Measurements from ENCODE around the gene CPS1.

CPS1 gene

GRCh38 chr2:210562091-210562490, 5.7 kb downstream of the CPS1 start:
- no peak overlapping the region for H3K4me3 ChIP-seq (ENCODE audit: low read length, poor library complexity, severe bottlenecking)
- H4K20me1 ChIP-seq (ENCODE audit: insufficient read depth, low read length, poor library complexity, severe bottlenecking) = no peaks in the 10 kb centered on the region

DNA sequence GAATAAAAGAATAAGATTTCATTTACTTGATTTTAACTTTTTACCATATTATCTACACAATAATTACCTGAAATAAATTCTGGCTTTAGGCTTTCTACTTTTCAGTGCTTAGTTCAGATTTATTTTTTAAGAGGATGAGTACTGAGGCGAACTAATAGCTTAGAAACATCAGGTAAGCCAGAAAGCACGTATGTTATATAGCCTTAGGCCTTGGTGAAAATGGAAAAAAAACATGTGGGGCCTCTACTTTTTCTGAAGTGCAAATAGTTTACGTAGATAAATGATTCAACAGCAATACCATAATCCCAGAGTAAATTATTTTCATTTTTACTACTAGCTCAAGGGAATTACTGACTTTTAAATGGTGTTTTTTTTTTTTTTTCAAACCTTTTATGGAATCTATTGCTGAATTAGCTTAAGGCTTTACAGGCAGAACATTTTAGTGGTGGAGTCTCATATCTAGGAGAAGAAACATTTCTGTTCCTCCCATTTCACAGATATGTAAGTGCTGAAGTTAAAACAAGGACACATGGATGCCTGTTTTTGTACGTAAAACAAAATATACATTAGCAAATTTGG, 6.2 kb downstream of the CPS1 start:
- no peaks in the 10 kb centered on the region for H4K20me1 ChIP-seq (ENCODE audit: insufficient read depth, low read length, poor library complexity, severe bottlenecking)
- no peaks in the 10 kb centered on the region for H3K4me1 ChIP-seq (ENCODE audit: insufficient read depth, low read length, poor library complexity, severe bottlenecking)
- no peak overlapping the region for H3K9ac ChIP-seq (ENCODE audit: low read depth, low read length, poor library complexity, severe bottlenecking)
- H3K36me3 ChIP-seq (ENCODE audit: insufficient read depth, low read length) = no peaks in the 10 kb centered on the region
- no peaks in the 10 kb centered on the region for H3K9me2 ChIP-seq (replicated peaks; ENCODE audit: low read depth, low read length)
- H2AFZ ChIP-seq (ENCODE audit: low read length) = no peak overlapping the region
- H3K9me3 ChIP-seq (ENCODE audit: insufficient read depth, low read depth, low read length) = no peaks in the 10 kb centered on the region
- no peak overlapping the region for H3K4me3 ChIP-seq (ENCODE audit: low read length, poor library complexity, severe bottlenecking)
- H3K4me2 ChIP-seq (ENCODE audit: low read depth, low read length, poor library complexity, severe bottlenecking) = no peak overlapping the region
- TF ChIP-seq CTCF (conservative IDR thresholded peaks at IDR 0.05; ENCODE audit: low read length) = no peak
- H3K79me2 ChIP-seq (ENCODE audit: insufficient read depth, low read length) = no peaks in the 10 kb centered on the region
- H3K27me3 ChIP-seq (ENCODE audit: insufficient read depth, low read length, poor library complexity, severe bottlenecking) = no peaks in the 10 kb centered on the region
- H3F3A ChIP-seq (ENCODE audit: low read depth) = no peaks in the 10 kb centered on the region

More at GRCh38 chr2:210562091-210562490, 5.7 kb downstream of the CPS1 start:
- Histone ChIP-seq H3K79me2 (ENCODE audit: insufficient read depth, low read length) (no peaks in the 10 kb centered on the region), H3K4me2 (ENCODE audit: low read depth, low read length, poor library complexity, severe bottlenecking) (no peak overlapping the region), H3K9ac (ENCODE audit: low read depth, low read length, poor library complexity, severe bottlenecking) (no peak overlapping the region), H2AFZ (ENCODE audit: low read length) (no peak overlapping the region), H3K9me3 (ENCODE audit: insufficient read depth, low read depth, low read length) (no peaks in the 10 kb centered on the region), H3F3A (ENCODE audit: low read depth) (no peaks in the 10 kb centered on the region), H3K27me3 (ENCODE audit: insufficient read depth, low read length, poor library complexity, severe bottlenecking) (no peaks in the 10 kb centered on the region), H3K4me1 (ENCODE audit: insufficient read depth, low read length, poor library complexity, severe bottlenecking) (no peaks in the 10 kb centered on the region), H3K9me2 (replicated peaks; ENCODE audit: low read depth, low read length) (no peaks in the 10 kb centered on the region), H3K36me3 (ENCODE audit: insufficient read depth, low read length) (no peaks in the 10 kb centered on the region)
- TF ChIP-seq CTCF (conservative IDR thresholded peaks at IDR 0.05; ENCODE audit: low read length) (no peak), EZH2phosphoT487 (IDR thresholded peaks at IDR 0.05; ENCODE audit: borderline replicate concordance) (no peak)

- Histone ChIP-seq H3K79me2 (ENCODE audit: insufficient read depth, low read length) (no peaks in the 10 kb centered on the region), H3K9me3 (ENCODE audit: insufficient read depth, low read depth, low read length) (no peaks in the 10 kb centered on the region), H2AFZ (ENCODE audit: low read length) (no peak overlapping the region), H3K9me2 (replicated peaks; ENCODE audit: low read depth, low read length) (no peaks in the 10 kb centered on the region), H3K9ac (ENCODE audit: low read depth, low read length, poor library complexity, severe bottlenecking) (no peak overlapping the region), H3F3A (ENCODE audit: low read depth) (no peaks in the 10 kb centered on the region), H3K4me2 (ENCODE audit: low read depth, low read length, poor library complexity, severe bottlenecking) (no peak overlapping the region), H3K4me3 (ENCODE audit: low read length, poor library complexity, severe bottlenecking) (no peak overlapping the region), H3K27me3 (ENCODE audit: insufficient read depth, low read length, poor library complexity, severe bottlenecking) (no peaks in the 10 kb centered on the region), H3K36me3 (ENCODE audit: insufficient read depth, low read length) (no peaks in the 10 kb centered on the region), H3K4me1 (ENCODE audit: insufficient read depth, low read length, poor library complexity, severe bottlenecking) (no peaks in the 10 kb centered on the region), H4K20me1 (ENCODE audit: insufficient read depth, low read length, poor library complexity, severe bottlenecking) (no peaks in the 10 kb centered on the region)
- no peak for TF ChIP-seq CTCF (conservative IDR thresholded peaks at IDR 0.05; ENCODE audit: low read length)
- no peak for TF ChIP-seq EZH2phosphoT487 (IDR thresholded peaks at IDR 0.05; ENCODE audit: borderline replicate concordance)
Measured at GRCh38 chr2:210567279-210567678, 10.9 kb downstream of the CPS1 start.
